Right renal pelvis (tissue), 4 donors: Measurements from ENCODE around the gene CPNE7. TPM values are rescaled to one million over a fixed set of nuclear protein-coding genes. Genes with fewer than 3 reads are reported as not detected.
"Not testable (repeated sequence)": the region's sequence is repeated elsewhere in the genome, so short reads cannot be mapped to it uniquely, and the experiment has no call there.

Experiments used
- DNase-seq, 4 donors: peaks; one replicate each; pipeline ENCODE4 v3.0.0-alpha.2; 2013; ENCODE audit warnings: low read depth in 4 of 4, low spot score in 3 of 4, missing footprints in 1 of 4
- polyA plus RNA-seq, 4 donors: library from polyadenylated mRNA; unstranded; fragments of 120-200 nt; gene quantifications; one replicate each; pipeline ENCODE4 v1.2.1, GENCODE V29; 2013; ENCODE audit not compliant: insufficient read length in 4 of 4

CPNE7 gene
- polyA plus RNA-seq, 4 donors, result 2.8 to 4.1 (median 2.9) TPM

DNA sequence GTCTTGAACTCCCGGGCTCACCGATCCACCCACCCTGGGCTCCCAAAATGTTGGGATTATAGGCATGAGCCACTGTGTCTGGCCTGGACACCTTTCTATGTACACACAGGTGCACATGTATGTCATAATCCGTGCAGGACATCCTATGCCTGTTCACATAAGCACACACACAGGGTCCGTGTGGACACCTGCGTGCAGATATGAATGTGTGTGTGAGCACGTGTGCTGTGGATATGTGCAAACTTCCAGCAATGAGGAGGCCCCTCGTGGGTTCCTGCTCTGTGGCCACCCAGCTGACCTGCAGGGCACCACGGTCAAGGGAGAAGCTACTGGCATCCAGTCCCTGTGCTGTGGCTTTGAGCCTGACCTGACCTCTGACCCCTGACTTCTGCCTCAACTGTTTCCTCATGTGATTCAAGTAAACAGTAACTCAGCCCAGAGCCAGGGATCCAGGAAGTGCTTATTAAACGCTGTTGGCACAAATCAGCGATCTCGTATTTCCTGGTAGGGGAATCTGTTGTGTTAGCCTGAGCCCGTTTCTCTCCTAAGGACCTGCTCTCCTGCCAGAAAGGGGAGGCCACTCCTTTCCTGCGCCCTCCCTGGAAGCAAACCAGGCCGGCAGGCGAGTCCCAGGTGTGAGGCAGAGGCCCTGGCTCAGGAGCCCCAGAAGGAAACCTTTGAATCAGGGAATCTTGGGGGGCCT is 6.5 kb downstream of the CPNE7 start:
- no peak for DNase-seq

DNA sequence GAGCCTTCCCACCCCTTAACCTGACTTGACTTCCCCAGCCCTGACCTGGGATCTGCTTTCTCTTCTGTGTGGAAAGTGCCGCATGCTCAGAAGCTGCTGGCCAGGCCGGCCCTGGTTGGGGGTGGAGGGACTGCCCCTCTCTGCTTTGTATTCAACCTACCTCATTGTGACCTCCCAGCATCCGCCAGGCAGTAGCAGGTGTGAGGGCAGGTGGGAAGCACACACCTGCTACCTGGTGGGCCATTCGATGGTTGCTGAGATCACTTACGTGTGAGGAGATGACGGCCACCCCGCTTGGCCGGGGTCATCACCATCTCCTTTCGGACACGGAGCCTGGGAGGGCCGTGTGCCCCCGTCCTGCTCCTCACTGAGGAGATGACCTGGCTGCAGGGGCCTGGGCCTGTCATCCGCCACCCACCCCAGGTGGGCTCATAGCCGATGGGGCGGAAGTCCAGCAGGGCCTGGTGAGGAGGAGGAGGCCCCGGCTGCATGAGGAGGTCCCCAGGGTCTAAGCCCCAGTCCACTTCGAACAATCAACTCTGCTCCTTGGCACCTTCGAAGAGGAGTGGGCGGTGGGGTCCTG is 7.1 kb downstream of the CPNE7 start:
- no peak for DNase-seq

- DNase-seq, result no peak
Measured at GRCh38 chr16:89583197-89583894, 7.8 kb downstream of the CPNE7 start.

GRCh38 chr16:89583895-89584644 is 8.5 kb downstream of the CPNE7 start:
- DNase-seq, result no peak

DNA sequence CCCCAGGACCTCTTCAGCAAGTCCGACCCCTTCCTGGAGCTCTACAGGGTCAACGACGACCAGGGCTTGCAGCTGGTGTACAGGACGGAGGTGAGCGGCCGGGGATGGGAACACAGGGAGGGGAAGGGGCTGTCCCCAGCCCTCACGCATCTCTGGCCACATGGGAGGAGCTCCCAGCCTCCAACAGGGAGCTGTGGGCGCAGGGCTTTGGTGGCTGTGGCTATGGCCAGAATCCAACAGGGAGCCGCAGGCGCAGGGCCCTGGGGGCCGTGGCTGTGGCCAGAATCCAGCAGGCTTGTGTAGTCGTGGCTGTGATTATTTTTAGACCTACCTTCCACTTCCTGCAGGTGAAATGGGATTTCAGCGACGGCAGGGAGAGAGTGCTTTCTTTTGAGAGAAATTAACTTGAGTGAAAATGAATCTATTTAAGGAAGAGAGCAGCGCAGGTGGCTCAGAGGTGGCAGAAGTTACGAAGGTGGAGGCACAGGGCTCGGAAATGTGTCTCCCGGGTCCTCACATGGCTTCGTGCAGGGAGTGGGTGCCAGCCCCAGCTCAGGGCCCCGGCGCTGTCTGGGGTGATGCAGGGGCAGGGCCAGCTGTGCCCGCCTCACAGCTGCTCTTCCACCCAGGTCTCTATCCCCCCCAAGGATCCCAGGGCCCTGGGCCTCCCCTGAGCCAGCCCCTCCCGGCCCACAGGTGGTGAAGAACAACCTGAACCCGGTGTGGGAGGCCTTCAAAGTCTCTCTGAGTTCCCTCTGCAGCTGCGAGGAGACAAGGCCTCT is 9.4 kb downstream of the CPNE7 start:
- DNase-seq, result no peak

GRCh38 chr16:89586218-89586617 is 10.7 kb downstream of the CPNE7 start:
- no peak for DNase-seq

DNA sequence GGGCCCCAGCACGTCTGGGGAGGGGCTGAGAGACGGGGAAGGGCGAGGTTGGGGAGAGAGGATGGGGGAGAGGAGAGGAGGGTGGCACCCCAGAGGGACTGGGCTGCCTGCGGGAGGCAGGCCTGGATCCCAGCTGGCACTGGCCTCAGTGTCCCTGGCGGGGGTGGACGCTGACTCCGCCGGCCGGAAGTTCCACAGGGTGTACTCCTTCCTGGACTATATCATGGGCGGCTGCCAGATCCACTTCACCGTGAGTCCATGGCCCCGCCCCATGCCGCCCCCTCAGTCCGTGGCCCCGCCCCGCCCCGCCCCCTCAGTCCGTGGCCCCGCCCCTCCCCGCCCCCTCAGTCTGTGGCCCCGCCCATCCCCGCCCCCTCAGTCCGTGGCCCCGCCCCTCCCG is 11.3 kb downstream of the CPNE7 start:
- DNase-seq, result no peak

DNA sequence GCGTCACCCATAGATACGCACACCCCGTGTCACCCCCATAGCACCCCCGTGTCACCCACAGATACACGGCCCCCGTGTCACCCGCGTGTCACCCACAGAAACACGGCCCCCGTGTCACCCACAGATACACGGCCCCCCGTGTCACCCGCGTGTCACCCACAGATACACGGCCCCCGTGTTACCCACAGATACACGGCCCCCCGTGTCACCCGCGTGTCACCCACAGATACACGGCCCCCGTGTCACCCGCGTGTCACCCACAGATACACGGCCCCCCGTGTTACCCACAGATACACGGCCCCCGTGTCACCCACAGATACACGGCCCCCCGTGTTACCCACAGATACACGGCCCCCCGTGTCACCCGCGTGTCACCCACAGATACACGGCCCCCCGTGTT is 12.1 kb downstream of the CPNE7 start:
- DNase-seq, result not testable (repeated sequence)

DNA sequence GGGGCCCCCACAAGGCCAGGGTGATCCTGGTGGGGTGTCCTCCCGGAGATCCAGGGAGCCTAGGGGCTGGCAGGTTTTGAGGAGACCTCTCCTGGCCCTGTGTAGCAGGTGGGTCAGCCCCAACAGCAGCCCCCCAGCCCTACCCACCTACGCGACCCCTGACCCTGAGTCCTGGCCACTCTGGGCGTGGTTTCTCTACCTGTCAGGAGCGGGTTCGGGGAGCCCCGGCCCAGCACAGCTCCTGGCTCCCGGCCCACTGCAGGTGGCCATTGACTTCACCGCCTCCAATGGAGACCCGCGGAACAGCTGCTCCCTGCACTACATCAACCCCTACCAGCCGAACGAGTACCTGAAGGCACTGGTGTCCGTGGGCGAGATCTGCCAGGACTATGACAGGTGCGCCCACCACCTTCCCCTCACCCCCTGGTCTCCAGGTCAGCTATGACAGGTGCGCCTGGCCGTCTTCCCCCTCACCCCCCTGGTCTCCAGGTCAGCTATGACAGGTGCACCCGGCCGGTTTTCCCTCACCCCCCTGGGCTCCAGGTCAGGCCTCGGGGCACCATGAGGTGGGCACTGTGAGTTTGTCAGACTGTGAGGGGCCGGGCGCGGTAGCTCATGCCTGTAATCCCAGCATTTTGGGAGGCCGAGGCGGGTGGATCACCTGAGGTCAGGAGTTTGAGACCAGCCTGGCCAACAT is 13.0 kb downstream of the CPNE7 start:
- no peak for DNase-seq

GRCh38 chr16:89589241-89589926 is 13.8 kb downstream of the CPNE7 start:
- DNase-seq, result no peak

GRCh38 chr16:89593841-89594240 is 18.3 kb downstream of the CPNE7 start:
- no peak for DNase-seq

DNA sequence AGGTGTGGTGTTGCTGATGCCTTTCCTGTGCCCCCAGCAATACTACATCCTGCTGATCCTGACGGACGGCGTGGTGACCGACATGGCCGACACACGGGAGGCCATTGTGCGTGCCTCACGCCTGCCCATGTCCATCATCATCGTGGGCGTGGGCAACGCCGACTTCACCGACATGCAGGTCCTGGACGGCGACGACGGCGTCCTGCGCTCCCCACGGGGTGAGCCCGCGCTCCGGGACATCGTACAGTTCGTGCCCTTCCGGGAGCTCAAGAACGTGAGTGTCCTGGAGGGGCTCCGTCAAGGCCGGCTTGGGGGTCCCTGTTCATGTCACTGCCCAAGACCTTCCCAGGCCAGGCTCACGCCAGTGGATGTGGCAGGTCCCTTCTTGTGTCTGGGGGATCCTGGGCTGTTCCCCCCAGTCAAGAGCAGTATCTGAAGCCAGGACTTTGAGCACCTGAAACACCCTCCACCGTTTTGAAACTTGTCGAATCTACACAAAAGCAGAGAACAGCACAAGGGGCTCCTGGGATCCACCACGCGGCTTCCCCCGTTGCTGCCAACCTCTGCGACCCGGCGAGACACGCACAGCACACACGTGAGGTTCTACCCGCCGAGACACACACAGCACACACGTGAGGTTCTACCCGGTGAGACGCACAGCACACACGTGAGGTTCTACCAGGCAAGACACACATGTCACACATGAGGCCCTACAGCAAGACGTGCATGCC is 19.9 kb downstream of the CPNE7 start:
- DNase-seq, result no peak

DNA sequence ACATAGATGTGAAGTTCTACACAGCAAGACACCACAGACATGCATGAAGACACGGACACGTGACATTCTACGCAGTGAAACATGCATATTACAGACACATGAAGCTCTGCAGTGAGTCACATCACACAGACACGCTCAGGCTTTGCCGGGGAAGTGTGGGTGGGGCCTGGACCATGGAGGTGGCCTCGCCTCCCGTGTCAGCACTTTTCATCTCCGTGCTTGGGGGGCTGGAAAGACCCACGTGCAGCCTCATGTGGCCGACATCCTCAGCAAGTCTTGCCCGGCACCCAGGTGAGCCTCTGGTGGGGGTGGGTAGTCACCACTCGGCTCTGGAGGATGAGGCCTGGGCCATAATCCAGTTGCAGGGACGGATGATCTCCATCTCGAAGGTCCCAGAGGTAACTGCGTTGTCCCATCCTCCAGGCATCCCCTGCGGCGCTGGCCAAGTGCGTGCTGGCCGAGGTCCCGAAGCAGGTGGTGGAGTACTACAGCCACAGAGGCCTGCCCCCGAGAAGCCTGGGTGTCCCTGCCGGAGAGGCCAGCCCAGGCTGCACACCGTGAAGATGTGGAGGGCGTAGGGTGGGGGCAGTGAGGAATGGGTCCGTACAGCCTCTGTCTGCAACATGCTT is 20.6 kb downstream of the CPNE7 start:
- no peak for DNase-seq

- DNase-seq, result no peak
Measured at GRCh38 chr16:89596957-89597649, 21.5 kb downstream of the CPNE7 start.

DNA sequence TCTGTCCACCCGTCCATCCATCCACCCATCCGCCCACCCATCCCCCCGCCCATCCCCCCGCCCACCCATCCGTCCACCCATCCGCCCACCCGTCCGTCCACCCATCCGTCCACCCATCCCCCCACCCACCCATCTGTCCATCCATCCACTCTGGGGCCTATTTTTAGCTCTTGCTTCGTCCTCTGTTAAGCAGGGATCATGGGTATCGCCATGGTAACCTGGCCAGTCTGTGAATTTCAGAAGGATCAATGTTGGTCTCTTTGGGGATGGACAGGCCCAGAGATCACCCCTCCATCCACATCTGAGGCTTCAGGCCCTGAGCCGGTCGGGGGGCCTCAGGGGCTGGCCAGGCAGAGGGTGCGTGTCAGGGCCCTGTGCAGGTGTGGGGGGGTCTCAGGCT is 22.6 kb downstream of the CPNE7 start:
- DNase-seq, result no peak

DNA sequence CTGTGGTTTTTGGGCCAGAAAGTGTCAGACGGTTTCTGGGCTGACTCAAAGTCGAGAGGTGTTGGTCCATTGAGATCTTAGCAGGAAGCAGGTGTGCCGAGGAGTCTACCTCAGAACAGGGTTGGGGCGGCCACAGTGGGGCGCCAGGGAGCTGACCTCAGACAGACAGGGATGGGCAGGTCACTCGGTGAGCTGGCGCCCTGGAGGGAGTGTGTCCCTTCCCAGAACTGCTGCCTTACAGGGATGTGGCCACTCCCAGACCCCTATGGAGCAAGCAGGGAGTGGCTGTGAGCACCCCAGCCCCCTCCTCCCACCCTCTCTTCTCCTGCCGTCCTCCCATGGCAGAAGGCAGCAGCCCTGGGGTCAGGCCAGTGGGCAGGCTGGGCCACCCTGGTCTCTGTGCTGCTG is 23.9 kb downstream of the CPNE7 start:
- DNase-seq, result no peak

- DNase-seq, result no peak
Measured at GRCh38 chr16:89599902-89600301, 24.3 kb downstream of the CPNE7 start.

DNA sequence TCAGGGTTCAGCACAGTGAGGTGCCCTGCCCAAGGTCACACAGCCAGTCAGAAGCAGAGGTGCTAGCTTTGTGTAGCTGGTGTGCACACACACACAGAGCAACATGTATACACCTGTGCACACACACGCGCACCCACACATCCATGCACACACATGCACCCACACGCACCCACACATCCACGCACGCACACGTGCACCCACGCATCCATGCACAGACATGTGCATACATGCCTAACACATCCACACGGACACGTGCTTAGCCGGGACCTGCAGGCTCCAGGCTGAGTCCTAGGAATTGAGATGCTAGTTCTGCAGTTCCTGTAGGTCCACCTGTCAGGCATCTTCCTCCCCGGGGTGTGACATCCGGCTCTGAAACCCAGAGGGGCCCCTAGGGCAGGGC is 24.9 kb downstream of the CPNE7 start:
- no peak for DNase-seq
